ENCODE data around the gene BABAM1. TPM values are rescaled to one million over a fixed set of nuclear protein-coding genes. Genes with fewer than 3 reads are reported as not detected.
"Not testable (repeated sequence)": the region's sequence is repeated elsewhere in the genome, so short reads cannot be mapped to it uniquely, and the experiment has no call there.

Gene BABAM1
- total and polyA plus RNA-seq, 2 experiments from 2014 or later: 82.7 to 90.3 TPM

- TF ChIP-seq EZH2 (IDR thresholded peaks at IDR 0.05; ENCODE audit: insufficient read depth, poor library complexity, severe bottlenecking) (no peak), EZH2phosphoT487 (IDR thresholded peaks at IDR 0.05; ENCODE audit: insufficient read depth, low read depth) (no peak)
- no peak overlapping the region for H3K4me2 ChIP-seq (ENCODE audit: unreplicated experiment)
Observed at GRCh38 chr19:17266589-17266974, 661 bp upstream of the BABAM1 start.

DNA sequence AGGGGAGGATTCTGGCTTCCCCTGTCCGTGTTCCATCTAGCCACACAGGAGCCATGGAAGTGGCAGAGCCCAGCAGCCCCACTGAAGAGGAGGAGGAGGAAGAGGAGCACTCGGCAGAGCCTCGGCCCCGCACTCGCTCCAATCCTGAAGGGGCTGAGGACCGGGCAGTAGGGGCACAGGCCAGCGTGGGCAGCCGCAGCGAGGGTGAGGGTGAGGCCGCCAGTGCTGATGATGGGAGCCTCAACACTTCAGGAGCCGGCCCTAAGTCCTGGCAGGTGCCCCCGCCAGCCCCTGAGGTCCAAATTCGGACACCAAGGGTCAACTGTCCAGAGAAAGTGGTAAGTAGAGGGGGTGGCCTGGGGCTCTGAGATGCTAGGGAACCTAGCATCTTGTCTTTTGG lies 1.5 kb downstream of the BABAM1 start:
- Histone ChIP-seq H3K4me2 (ENCODE audit: unreplicated experiment) (peak overlapping the region; percentile 97), H3K4me3 (peak overlapping the region; percentile 96; the same call in 1 of the 2 replicates), H3K9me2 (ENCODE audit: insufficient read depth) (no peaks in the 10 kb centered on the region), H3K9ac (peak overlapping the region; percentile 88), H3K79me2 (ENCODE audit: insufficient read depth) (peaks cover 30% of the 10 kb centered on the region), H3K27me3 (replicated peaks; ENCODE audit: insufficient read depth) (no peaks in the 10 kb centered on the region), H3K27ac (peak overlapping the region; percentile 68), H3K4me1 (ENCODE audit: insufficient read depth) (peaks cover 6% of the 10 kb centered on the region), H4K20me1 (ENCODE audit: insufficient read depth) (no peaks in the 10 kb centered on the region), H3K36me3 (ENCODE audit: low read depth) (peaks cover 11% of the 10 kb centered on the region; the same call in 1 of the 2 replicates), H3F3A (ENCODE audit: insufficient read depth) (peaks cover 7% of the 10 kb centered on the region), H2AFZ (no peak overlapping the region), H3K9me3 (ENCODE audit: low read depth) (no peaks in the 10 kb centered on the region)
- TF ChIP-seq EZH2phosphoT487 (IDR thresholded peaks at IDR 0.05; ENCODE audit: insufficient read depth, low read depth) (no peak), EZH2 (IDR thresholded peaks at IDR 0.05; ENCODE audit: insufficient read depth, poor library complexity, severe bottlenecking) (no peak)
- no peak for DNase-seq
- WGBS, 2 experiments (ENCODE audit: low coverage in 1 of 2, low lambda C conversion rate in 2 of 2, missing lambda C conversion rate in 2 of 2): 88 to 90% methylated on average over 13 of the region's 13 CpGs
- in situ Hi-C loops (cut with MboI): no loop called here

More at GRCh38 chr19:17266589-17266974, 661 bp upstream of the BABAM1 start:
- Histone ChIP-seq H3K9me2 (ENCODE audit: insufficient read depth) (no peaks in the 10 kb centered on the region), H4K20me1 (ENCODE audit: insufficient read depth) (no peaks in the 10 kb centered on the region), H3K9ac (no peak overlapping the region), H2AFZ (peak overlapping the region; percentile 65), H3K36me3 (ENCODE audit: low read depth) (0 out of 2 replicates have a peak, but pooled peaks cover 4% of the 10 kb centered on the region), H3K27me3 (replicated peaks; ENCODE audit: insufficient read depth) (no peaks in the 10 kb centered on the region), H3K4me1 (ENCODE audit: insufficient read depth) (peaks cover 6% of the 10 kb centered on the region), H3K9me3 (ENCODE audit: low read depth) (no peaks in the 10 kb centered on the region), H3K4me3 (no peak overlapping the region), H3F3A (ENCODE audit: insufficient read depth) (peaks cover 7% of the 10 kb centered on the region), H3K79me2 (ENCODE audit: insufficient read depth) (peaks cover 30% of the 10 kb centered on the region), H3K27ac (no peak overlapping the region)
- in situ Hi-C loops (cut with MboI): no loop called here
- DNase-seq: no peak
- WGBS, 2 experiments (ENCODE audit: low coverage in 1 of 2, low lambda C conversion rate in 2 of 2, missing lambda C conversion rate in 2 of 2): 75 to 76% methylated on average over 12 of the region's 12 CpGs

GRCh38 chr19:17274892-17275291 lies 7.6 kb downstream of the BABAM1 start:
- DNase-seq; H3K4me1 ChIP-seq (ENCODE audit: insufficient read depth); H3K27me3 ChIP-seq (replicated peaks; ENCODE audit: insufficient read depth); H2AFZ ChIP-seq; H3K27ac ChIP-seq; H3K9ac ChIP-seq; H4K20me1 ChIP-seq (ENCODE audit: insufficient read depth); H3F3A ChIP-seq (ENCODE audit: insufficient read depth); H3K9me3 ChIP-seq (ENCODE audit: low read depth); H3K4me3 ChIP-seq; H3K9me2 ChIP-seq (ENCODE audit: insufficient read depth); H3K4me2 ChIP-seq (ENCODE audit: unreplicated experiment); H3K79me2 ChIP-seq (ENCODE audit: insufficient read depth): not testable (repeated sequence)
- WGBS, 2 experiments (ENCODE audit: low coverage in 1 of 2, low lambda C conversion rate in 2 of 2, missing lambda C conversion rate in 2 of 2): 96 to 97% methylated on average over 3 of the region's 3 CpGs
- in situ Hi-C loops (cut with MboI): loop anchor here (10.0 kb wide), 1 partner anchor 200 kb away; the partner anchor contains the start of genes HAUS8 and MYO9B
- peaks cover 11% of the 10 kb centered on the region; the same call in 1 of the 2 replicates for H3K36me3 ChIP-seq (ENCODE audit: low read depth)

- H3K36me3 ChIP-seq (ENCODE audit: low read depth): peaks cover 11% of the 10 kb centered on the region; the same call in 1 of the 2 replicates
- H3K27ac ChIP-seq: no peak overlapping the region
- 0 out of 2 replicates have a peak, but pooled peaks cover 7% of the 10 kb centered on the region for H3F3A ChIP-seq (ENCODE audit: insufficient read depth)
- H3K4me2 ChIP-seq (ENCODE audit: unreplicated experiment): no peak overlapping the region
- H3K27me3 ChIP-seq (replicated peaks; ENCODE audit: insufficient read depth): no peaks in the 10 kb centered on the region
- no peaks in the 10 kb centered on the region for H3K4me1 ChIP-seq (ENCODE audit: insufficient read depth)
- H3K9me2 ChIP-seq (ENCODE audit: insufficient read depth): no peaks in the 10 kb centered on the region
- H3K79me2 ChIP-seq (ENCODE audit: insufficient read depth): no peaks in the 10 kb centered on the region
- no peaks in the 10 kb centered on the region for H3K9me3 ChIP-seq (ENCODE audit: low read depth)
- in situ Hi-C loops (cut with MboI): loop anchor here (10.0 kb wide), 1 partner anchor 201 kb away; the partner anchor contains the start of genes HAUS8 and MYO9B
- no peak for TF ChIP-seq EZH2phosphoT487 (IDR thresholded peaks at IDR 0.05; ENCODE audit: insufficient read depth, low read depth)
- TF ChIP-seq EZH2 (IDR thresholded peaks at IDR 0.05; ENCODE audit: insufficient read depth, poor library complexity, severe bottlenecking): no peak
- 96% methylated on average over 17 to 19 of the region's 19 CpGs for WGBS, 2 experiments (ENCODE audit: low coverage in 1 of 2, low lambda C conversion rate in 2 of 2, missing lambda C conversion rate in 2 of 2)
- H2AFZ ChIP-seq: no peak overlapping the region
- H4K20me1 ChIP-seq (ENCODE audit: insufficient read depth): no peaks in the 10 kb centered on the region
- no peak for DNase-seq
- no peak overlapping the region for H3K4me3 ChIP-seq
- no peak overlapping the region for H3K9ac ChIP-seq
Observed at GRCh38 chr19:17275441-17276175, 8.4 kb downstream of the BABAM1 start.
